SK-N-SH treated with all-trans-retinoic acid at 6 μM for 48 hours (cell line): Measurements from ENCODE around the gene SLC6A5.

Experiments
- ARNTL ChIP-seq: fragments of 450-650 bp; formaldehyde crosslinking; IDR thresholded peaks from 2 replicates; pipeline ENCODE4 v1.5.0; 2020; ENCODE audit warnings: low read depth, mild to moderate bottlenecking, moderate library complexity, borderline replicate concordance
- BACH2 ChIP-seq: fragments of 250-450 bp; sonication (Bioruptor Pico); IDR thresholded peaks from 2 replicates; pipeline ENCODE4 v1.9.0; 2021; ENCODE audit warnings: mild to moderate bottlenecking, borderline replicate concordance
- ESRRG ChIP-seq: fragments of 250-450 bp; sonication (Bioruptor Pico); IDR thresholded peaks from 2 replicates; pipeline ENCODE4 v1.6.1; 2021; ENCODE audit warnings: mild to moderate bottlenecking
- PATZ1 ChIP-seq: fragments of 250-450 bp; sonication (Bioruptor Pico); IDR thresholded peaks from 2 replicates; pipeline ENCODE4 v1.8.0; 2020; ENCODE audit warnings: mild to moderate bottlenecking, moderate library complexity, borderline replicate concordance
- TCF4 ChIP-seq: fragments of 250-450 bp; sonication (Bioruptor Pico); IDR thresholded peaks from 2 replicates; pipeline ENCODE4 v1.8.0; 2021; ENCODE audit warnings: mild to moderate bottlenecking, moderate library complexity, borderline replicate concordance
- TSHZ2 ChIP-seq: fragments of 250-450 bp; sonication (Bioruptor Pico); IDR thresholded peaks from 2 replicates; pipeline ENCODE4 v1.5.0; 2020; ENCODE audit warnings: mild to moderate bottlenecking, moderate library complexity
- ZC3H10 ChIP-seq: fragments of 250-450 bp; sonication (Bioruptor Pico); IDR thresholded peaks from 2 replicates; pipeline ENCODE4 v1.5.1; 2021; ENCODE audit warnings: mild to moderate bottlenecking, moderate library complexity
- ZFP3 ChIP-seq: fragments of 250-450 bp; sonication (Bioruptor Pico); IDR thresholded peaks from 2 replicates; pipeline ENCODE4 v1.5.0; 2020; ENCODE audit warnings: mild to moderate bottlenecking, moderate library complexity
- ZFP30 ChIP-seq: fragments of 450-650 bp; formaldehyde crosslinking; IDR thresholded peaks from 2 replicates; pipeline ENCODE4 v1.5.0; 2022; ENCODE audit warnings: mild to moderate bottlenecking, moderate library complexity
- ZNF565 ChIP-seq: fragments of 450-650 bp; formaldehyde crosslinking; conservative IDR thresholded peaks from 2 replicates; pipeline ENCODE4 v1.5.0; 2020; ENCODE audit warnings: low read depth, mild to moderate bottlenecking, moderate library complexity
- TF ChIP-seq, protein P1 (sequence below): fragments of 250-450 bp; sonication (Bioruptor Pico); IDR thresholded peaks from 2 replicates; pipeline ENCODE4 v1.8.0; 2021; ENCODE audit warnings: low read depth, mild to moderate bottlenecking, moderate library complexity, borderline replicate concordance

DNA sequence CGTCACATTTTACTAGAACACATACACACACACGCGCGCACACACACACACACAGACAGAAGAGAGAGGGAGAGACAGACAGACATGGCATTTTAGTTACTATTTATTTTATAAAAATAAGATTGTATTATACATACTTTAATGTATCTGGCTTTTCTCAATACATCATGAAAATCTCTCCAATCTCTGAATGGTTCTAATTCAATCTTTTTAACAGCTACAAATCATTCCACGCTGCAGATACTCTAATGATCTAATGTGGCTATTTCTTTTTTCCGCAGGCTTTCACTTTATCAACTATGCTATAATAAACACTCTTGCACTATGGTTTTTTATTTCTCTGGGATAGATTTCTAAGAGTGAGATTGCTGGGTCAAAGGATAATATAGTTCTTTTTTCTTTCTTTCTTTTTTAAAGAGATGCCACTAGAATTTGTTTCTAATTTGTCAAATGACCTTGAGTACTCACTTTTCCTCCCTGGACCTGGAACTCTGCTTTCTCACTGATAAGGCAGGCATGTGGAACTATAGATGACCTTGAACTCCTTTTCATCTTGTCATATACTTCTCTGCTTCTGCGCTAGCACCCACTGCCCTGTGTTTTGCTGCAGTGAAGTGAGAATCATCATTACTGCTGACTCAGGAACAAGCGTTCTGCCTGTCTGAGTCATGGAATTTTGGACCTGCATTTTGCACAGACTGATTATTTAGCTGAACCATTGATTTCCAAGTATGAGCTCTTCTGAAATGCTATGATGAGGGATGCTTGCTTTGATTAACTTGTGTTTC is 4.9 kb upstream of the SLC6A5 start:
- TF ChIP-seq ARNTL (CRISPR knock-in tag): no peak
- TF ChIP-seq ZNF565 (CRISPR knock-in tag): no peak
- no peak for TF ChIP-seq PATZ1
- TF ChIP-seq ZC3H10 (CRISPR knock-in tag): no peak
- no peak for TF ChIP-seq ZFP3
- TF ChIP-seq ESRRG: no peak
- TF ChIP-seq, protein P1, sequence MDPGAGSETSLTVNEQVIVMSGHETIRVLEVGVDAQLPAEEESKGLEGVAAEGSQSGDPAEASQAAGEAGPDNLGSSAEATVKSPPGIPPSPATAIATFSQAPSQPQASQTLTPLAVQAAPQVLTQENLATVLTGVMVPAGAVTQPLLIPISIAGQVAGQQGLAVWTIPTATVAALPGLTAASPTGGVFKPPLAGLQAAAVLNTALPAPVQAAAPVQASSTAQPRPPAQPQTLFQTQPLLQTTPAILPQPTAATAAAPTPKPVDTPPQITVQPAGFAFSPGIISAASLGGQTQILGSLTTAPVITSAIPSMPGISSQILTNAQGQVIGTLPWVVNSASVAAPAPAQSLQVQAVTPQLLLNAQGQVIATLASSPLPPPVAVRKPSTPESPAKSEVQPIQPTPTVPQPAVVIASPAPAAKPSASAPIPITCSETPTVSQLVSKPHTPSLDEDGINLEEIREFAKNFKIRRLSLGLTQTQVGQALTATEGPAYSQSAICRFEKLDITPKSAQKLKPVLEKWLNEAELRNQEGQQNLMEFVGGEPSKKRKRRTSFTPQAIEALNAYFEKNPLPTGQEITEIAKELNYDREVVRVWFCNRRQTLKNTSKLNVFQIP: no peak; the same call in 1 of the 2 replicates
- TF ChIP-seq ZFP30 (CRISPR knock-in tag): peak; percentile 30; the same call in 1 of the 2 replicates
- TF ChIP-seq TCF4 (CRISPR knock-in tag): peak; percentile 87; the same call in 1 of the 2 replicates
- peak; percentile 35; the same call in 1 of the 2 replicates for TF ChIP-seq BACH2 (CRISPR knock-in tag)
- TF ChIP-seq TSHZ2 (CRISPR knock-in tag): peak; percentile 87
